ENCODE measurements around the gene SPTBN5.

DNA sequence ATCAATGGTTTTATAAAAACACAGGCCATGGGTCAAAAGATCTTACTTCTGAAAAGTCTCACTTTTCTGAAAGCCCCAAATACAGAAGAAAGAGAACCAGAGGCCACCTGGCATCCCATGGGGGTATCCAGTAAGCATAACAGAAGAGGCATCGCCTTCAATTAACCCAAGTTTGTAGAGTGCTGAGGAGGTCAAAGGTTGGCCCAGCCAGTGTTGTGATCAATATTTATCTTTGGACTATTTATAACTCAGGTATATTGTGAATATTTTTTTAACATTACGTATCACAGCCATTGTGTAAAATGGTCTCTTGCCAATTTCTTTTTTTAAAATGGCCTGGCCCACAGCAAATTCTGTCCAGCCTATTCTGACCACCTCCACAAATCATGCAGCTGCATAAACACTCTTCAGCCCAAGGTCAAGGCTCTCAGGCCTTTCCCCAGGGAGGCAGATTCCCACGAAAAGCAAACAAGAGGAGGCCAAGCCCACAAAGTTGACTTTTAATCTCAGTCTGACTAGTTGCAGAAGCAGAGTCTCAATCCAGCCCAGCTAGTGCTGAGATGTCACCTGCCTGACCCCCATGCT is 26.2 kb upstream of the SPTBN5 start:
- TF ChIP-seq, protein P1, sequence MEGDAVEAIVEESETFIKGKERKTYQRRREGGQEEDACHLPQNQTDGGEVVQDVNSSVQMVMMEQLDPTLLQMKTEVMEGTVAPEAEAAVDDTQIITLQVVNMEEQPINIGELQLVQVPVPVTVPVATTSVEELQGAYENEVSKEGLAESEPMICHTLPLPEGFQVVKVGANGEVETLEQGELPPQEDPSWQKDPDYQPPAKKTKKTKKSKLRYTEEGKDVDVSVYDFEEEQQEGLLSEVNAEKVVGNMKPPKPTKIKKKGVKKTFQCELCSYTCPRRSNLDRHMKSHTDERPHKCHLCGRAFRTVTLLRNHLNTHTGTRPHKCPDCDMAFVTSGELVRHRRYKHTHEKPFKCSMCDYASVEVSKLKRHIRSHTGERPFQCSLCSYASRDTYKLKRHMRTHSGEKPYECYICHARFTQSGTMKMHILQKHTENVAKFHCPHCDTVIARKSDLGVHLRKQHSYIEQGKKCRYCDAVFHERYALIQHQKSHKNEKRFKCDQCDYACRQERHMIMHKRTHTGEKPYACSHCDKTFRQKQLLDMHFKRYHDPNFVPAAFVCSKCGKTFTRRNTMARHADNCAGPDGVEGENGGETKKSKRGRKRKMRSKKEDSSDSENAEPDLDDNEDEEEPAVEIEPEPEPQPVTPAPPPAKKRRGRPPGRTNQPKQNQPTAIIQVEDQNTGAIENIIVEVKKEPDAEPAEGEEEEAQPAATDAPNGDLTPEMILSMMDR (conservative IDR thresholded peaks at IDR 0.05; ENCODE audit: low read depth, low read length) = no peak
- no peak for TF ChIP-seq EZH2 (IDR thresholded peaks at IDR 0.05; ENCODE audit: borderline replicate concordance, low read depth, low read length, poor library complexity, severe bottlenecking)

Measured in A673 (cell line).